Endothelial cell (in vitro differentiated cells): Measurements from ENCODE around the gene PLCB1. TPM values are rescaled to one million over a fixed set of nuclear protein-coding genes. Genes with fewer than 3 reads are reported as not detected.

Experiments
- DNase-seq: peaks from one replicate; pipeline ENCODE4 v3.0.0; 2021; ENCODE audit warnings: low spot score
- H3K27ac Mint-ChIP-seq: one replicate; pipeline ENCODE4 v1.8.0; 2021; ENCODE audit warnings: mixed read lengths, inconsistent platforms; ENCODE audit not compliant: unreplicated experiment
- H3K27me3 Mint-ChIP-seq: one replicate; pipeline ENCODE4 v1.8.0; 2021; ENCODE audit warnings: mild to moderate bottlenecking, moderate library complexity, mixed read lengths, inconsistent platforms; ENCODE audit not compliant: unreplicated experiment
- H3K36me3 Mint-ChIP-seq: one replicate; pipeline ENCODE4 v1.8.0; 2021; ENCODE audit warnings: mild to moderate bottlenecking, low read depth, mixed read lengths, inconsistent platforms; ENCODE audit not compliant: unreplicated experiment
- H3K4me1 Mint-ChIP-seq: one replicate; pipeline ENCODE4 v1.8.0; 2021; ENCODE audit warnings: mild to moderate bottlenecking, mixed read lengths, inconsistent platforms; ENCODE audit not compliant: unreplicated experiment
- H3K4me3 Mint-ChIP-seq: one replicate; pipeline ENCODE4 v1.8.0; 2021; ENCODE audit warnings: mild to moderate bottlenecking, mixed read lengths, inconsistent platforms; ENCODE audit not compliant: unreplicated experiment
- H3K9me3 Mint-ChIP-seq: one replicate; pipeline ENCODE4 v1.8.0; 2021; ENCODE audit warnings: mixed read lengths, inconsistent platforms; ENCODE audit not compliant: unreplicated experiment
- CTCF ChIP-seq: fragments of 200-600 bp; sonication (generic); IDR thresholded peaks from one replicate; pipeline ENCODE4 v1.5.0; 2021; ENCODE audit warnings: antibody characterized with exemption; ENCODE audit not compliant: unreplicated experiment
- total RNA-seq: library from RNA; stranded (reverse); fragmentation: NEBNext Ultra II Directional; extraction: Animal tissue kit (Norgen Biotek cat#: 25700); gene quantifications from one replicate; pipeline ENCODE4 v1.2.1, GENCODE V29; 2021; ENCODE audit not compliant: unreplicated experiment

The PLCB1 gene
- total RNA-seq, 1 donor from 2014 or later, result 8.1 TPM

DNA sequence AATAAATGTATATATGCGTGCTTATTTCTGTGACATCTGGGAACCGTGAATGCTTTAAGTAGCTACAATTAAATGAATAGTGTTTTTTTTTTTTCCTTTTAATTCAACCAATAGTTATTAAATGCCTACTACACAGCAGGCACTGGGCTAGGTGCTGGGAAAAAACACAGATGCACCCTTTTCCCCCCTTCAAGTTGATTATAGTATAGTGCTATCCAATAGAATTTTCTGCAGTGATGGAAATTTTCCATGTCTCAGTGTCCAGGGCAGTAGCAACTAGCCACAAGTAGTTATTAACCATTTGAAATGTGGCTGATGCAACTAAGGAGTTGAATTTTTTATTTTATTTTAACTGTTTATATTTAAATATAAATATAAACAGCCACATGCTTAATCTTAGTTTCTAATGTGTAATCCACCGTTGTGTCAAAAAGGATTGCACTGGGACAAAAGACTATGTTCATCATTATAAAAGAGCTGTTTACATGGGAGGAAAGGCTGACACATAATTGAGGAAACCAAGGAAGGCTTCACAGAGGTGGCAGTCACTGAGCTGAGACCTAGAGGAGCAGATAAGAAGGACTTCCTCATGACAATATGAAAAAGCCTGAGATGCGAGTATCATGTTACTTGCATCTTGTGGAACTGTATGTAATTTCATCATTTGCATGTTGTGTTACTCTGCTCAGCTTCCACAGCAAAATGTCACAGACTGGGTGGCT is 675.6 kb downstream of the PLCB1 start:
- Mint-ChIP-seq H3K27me3 (no peaks in the 10 kb centered on the region), H3K27ac (no peak overlapping the region), H3K36me3 (no peaks in the 10 kb centered on the region), H3K9me3 (no peaks in the 10 kb centered on the region), H3K4me1 (peaks cover 25% of the 10 kb centered on the region), H3K4me3 (no peak overlapping the region)
- no peak for TF ChIP-seq CTCF
- no peak for DNase-seq

DNA sequence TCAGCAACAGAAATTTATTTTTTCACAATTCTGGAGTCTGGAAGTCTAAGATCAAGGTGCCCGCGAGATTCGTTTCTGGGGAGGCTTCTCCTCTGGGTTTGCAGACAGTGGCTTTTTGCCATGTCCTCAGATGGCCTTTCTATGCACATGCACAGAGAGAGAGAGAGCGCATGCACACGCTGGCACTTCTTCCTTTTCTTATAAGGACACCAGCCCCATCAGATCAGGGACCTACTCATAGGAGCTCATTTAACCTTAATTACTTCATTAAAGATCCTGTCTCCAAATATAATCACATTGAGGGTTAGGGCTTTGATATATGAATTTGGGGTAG is 676.1 kb downstream of the PLCB1 start:
- no peak for TF ChIP-seq CTCF
- Mint-ChIP-seq H3K4me3 (no peak overlapping the region), H3K27ac (no peak overlapping the region), H3K36me3 (no peaks in the 10 kb centered on the region), H3K9me3 (no peaks in the 10 kb centered on the region), H3K4me1 (peaks cover 26% of the 10 kb centered on the region), H3K27me3 (no peaks in the 10 kb centered on the region)
- no peak for DNase-seq

DNA sequence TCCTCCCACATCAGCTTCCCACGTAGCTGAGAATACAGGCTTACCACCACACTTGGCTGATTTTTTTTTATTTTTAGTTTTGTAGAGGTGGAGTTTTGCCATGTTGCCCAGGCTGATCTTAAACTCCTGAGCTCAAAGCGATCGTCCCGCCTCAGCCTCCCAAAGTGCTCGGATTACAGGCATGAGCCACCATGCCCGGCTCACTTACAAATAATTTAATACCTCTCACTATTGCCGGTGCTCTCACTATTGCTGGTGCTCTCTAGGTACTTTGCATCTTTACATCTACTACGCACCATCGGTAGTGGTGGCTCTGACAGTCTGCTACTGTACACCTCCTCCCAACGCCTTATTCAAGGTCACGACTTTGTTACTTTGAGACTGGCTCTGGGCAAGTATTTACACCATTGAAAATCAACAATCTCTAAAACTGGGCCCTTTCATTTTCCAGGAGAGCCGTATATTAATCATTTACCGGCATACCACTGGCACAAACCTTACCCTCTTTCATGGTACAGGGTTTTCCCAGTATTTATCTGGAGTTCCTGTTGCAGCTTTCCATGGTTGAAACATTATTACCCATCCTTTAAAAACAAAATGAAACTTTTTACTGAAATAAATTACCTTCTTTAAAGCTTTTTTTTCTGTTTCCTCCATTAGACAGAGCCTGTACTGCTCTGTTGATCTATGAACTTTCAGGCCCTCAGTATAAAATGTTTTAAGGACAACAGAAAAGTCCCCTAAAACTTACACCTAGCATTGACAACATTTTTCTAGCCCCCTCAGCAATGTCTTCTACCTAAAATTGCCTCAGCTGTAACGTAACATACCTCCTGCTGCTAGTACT is 677.3 kb downstream of the PLCB1 start:
- no peaks in the 10 kb centered on the region for H3K27me3 Mint-ChIP-seq
- peaks cover 23% of the 10 kb centered on the region for H3K4me1 Mint-ChIP-seq
- no peak overlapping the region for H3K27ac Mint-ChIP-seq
- no peak for DNase-seq
- no peaks in the 10 kb centered on the region for H3K36me3 Mint-ChIP-seq
- no peaks in the 10 kb centered on the region for H3K9me3 Mint-ChIP-seq
- no peak for TF ChIP-seq CTCF
- H3K4me3 Mint-ChIP-seq, result no peak overlapping the region

GRCh38 chr20:8811801-8812594 is 679.9 kb downstream of the PLCB1 start:
- peaks cover 21% of the 10 kb centered on the region for H3K4me1 Mint-ChIP-seq
- no peak for DNase-seq
- H3K27me3 Mint-ChIP-seq, result no peaks in the 10 kb centered on the region
- H3K9me3 Mint-ChIP-seq, result no peaks in the 10 kb centered on the region
- H3K27ac Mint-ChIP-seq, result peak overlapping the region; percentile 87
- no peaks in the 10 kb centered on the region for H3K36me3 Mint-ChIP-seq
- TF ChIP-seq CTCF, result no peak
- H3K4me3 Mint-ChIP-seq, result no peak overlapping the region
